Sigmoid colon (tissue), 4 donors: ENCODE results near the gene CLIC3.

Experiments used
- CTCF ChIP-seq, 4 experiments: fragments of 450-650 bp in 3 of 4; fragments of 200-600 bp in 1 of 4; IDR thresholded peaks; one replicate each; pipeline ENCODE4 v1.5.1; 2016 to 2019; ENCODE audit warnings: antibody characterized with exemption in 4 of 4, mild to moderate bottlenecking in 3 of 4, moderate library complexity in 2 of 4
- EP300 ChIP-seq, 4 donors: sonication (generic); formaldehyde crosslinking; IDR thresholded peaks; one replicate each; pipeline ENCODE4 v1.6.1; 2017; ENCODE audit warnings: antibody characterized with exemption in 4 of 4
- POLR2A ChIP-seq, 2 donors: fragments of 450-650 bp; IDR thresholded peaks; one replicate each; pipeline ENCODE4 v1.6.1; 2016; ENCODE audit warnings: antibody characterized with exemption in 2 of 2, mild to moderate bottlenecking in 2 of 2, moderate library complexity in 2 of 2
- POLR2AphosphoS5 ChIP-seq, 4 donors: sonication (generic); formaldehyde crosslinking; IDR thresholded peaks; one replicate each; pipeline ENCODE4 v1.6.1; 2017; ENCODE audit warnings: antibody characterized with exemption in 4 of 4

- TF ChIP-seq CTCF (IDR thresholded peaks at IDR 0.05) (no peak), POLR2A (IDR thresholded peaks at IDR 0.05) (no peak), POLR2AphosphoS5 (IDR thresholded peaks at IDR 0.05) (no peak), EP300 (IDR thresholded peaks at IDR 0.05) (no peak)
Measured at GRCh38 chr9:137014776-137015539, 18.6 kb upstream of the CLIC3 start.
